ENCODE data around the gene ANKRD31.

DNA sequence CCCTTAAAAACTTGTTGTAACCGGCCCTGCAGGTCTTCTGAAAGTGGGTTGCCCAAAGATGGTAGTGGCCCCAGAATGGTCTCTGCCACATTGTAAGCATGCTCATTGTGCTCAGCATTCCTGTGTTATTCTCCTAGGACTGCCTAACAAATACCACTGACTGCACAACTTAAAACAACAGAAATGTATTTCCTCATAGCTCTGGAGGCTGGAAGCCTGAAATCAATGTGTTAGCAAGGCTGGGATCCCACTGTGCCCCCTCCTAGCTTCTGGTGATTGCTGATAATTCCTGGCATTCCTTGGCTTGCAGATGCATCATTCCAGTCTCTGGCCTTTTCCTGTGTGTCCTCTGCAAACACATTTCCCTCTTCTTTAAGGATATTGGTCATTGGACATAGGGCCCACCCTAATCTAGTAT, 180.9 kb downstream of the ANKRD31 start:
- TF ChIP-seq, protein P1, sequence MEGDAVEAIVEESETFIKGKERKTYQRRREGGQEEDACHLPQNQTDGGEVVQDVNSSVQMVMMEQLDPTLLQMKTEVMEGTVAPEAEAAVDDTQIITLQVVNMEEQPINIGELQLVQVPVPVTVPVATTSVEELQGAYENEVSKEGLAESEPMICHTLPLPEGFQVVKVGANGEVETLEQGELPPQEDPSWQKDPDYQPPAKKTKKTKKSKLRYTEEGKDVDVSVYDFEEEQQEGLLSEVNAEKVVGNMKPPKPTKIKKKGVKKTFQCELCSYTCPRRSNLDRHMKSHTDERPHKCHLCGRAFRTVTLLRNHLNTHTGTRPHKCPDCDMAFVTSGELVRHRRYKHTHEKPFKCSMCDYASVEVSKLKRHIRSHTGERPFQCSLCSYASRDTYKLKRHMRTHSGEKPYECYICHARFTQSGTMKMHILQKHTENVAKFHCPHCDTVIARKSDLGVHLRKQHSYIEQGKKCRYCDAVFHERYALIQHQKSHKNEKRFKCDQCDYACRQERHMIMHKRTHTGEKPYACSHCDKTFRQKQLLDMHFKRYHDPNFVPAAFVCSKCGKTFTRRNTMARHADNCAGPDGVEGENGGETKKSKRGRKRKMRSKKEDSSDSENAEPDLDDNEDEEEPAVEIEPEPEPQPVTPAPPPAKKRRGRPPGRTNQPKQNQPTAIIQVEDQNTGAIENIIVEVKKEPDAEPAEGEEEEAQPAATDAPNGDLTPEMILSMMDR (IDR thresholded peaks at IDR 0.05) = no peak
- TF ChIP-seq POLR2A (IDR thresholded peaks at IDR 0.05) = no peak
